ENCODE data around the gene TBC1D14.
A peak's percentile ranks its signal among the peaks of the same experiment; 100 is the strongest.

Gene TBC1D14

DNA sequence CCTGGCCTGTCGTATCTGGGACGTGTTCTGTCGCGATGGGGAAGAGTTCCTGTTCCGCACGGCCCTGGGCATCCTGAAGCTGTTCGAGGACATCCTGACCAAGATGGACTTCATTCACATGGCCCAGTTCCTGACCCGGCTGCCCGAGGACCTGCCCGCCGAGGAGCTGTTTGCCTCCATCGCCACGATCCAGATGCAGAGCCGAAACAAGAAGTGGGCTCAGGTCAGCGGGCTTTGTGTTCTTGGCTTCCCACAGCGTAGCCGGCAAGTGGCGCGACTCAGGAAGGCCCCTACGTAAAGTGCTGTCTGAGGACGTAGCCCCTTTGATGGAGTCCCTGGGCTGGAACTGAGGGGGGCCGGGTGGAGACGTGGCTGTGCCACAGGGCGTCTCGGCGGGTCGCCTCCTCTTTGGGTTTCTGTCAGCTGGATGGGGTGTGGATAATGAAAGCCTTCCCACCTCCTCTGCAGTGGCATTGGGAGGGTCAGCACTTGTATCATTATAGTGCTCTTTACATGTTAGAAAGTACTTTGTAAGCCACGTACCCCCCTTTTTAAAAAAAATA, 115.5 kb downstream of the TBC1D14 start:
- DNase-seq = no peak

- no peak for DNase-seq
Observed at GRCh38 chr4:7026107-7026506, 116.5 kb downstream of the TBC1D14 start.

DNA sequence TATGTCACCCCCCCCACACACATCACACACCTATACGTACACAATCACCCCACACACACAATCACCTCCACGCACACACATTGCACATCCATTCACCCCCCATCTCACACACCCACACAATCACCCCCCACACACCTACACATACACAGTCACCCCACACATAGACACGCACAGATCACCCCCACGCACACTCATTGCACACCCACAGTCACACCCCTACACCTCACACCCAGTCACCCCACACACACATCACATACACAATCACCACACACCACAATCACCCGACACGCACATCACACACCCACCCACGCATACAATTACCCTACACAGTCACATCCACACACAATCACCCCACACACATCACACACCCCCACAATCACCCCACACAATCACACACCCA, 117.7 kb downstream of the TBC1D14 start:
- DNase-seq = no peak

DNA sequence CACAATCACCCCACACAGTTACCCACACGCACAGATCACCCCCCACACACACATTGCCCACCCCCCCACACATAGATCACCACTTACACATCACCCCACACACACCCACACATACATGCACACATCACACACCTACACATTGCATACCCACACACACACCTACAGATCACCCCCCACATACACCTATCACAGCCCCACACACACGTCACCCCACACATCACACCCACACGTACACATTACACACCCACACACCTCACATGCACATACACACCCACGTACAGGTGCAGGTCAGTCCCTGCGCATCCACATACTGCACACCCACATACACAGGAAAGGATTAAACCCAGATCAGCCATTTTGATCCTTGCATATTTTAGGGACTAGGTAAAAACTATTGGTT, 118.3 kb downstream of the TBC1D14 start:
- no peak for DNase-seq

- DNase-seq = no peak
Observed at GRCh38 chr4:7029212-7029611, 119.6 kb downstream of the TBC1D14 start.

GRCh38 chr4:7029921-7030320, 120.3 kb downstream of the TBC1D14 start:
- DNase-seq = no peak

GRCh38 chr4:7030856-7031255, 121.2 kb downstream of the TBC1D14 start:
- DNase-seq = no peak

GRCh38 chr4:7031558-7032449, 122.2 kb downstream of the TBC1D14 start:
- DNase-seq = no peak

GRCh38 chr4:7032596-7032995, 123.0 kb downstream of the TBC1D14 start:
- DNase-seq = no peak

- no peak for DNase-seq
Observed at GRCh38 chr4:7034262-7035081, 124.8 kb downstream of the TBC1D14 start.

GRCh38 chr4:7037425-7037824, 127.8 kb downstream of the TBC1D14 start:
- DNase-seq = no peak

DNA sequence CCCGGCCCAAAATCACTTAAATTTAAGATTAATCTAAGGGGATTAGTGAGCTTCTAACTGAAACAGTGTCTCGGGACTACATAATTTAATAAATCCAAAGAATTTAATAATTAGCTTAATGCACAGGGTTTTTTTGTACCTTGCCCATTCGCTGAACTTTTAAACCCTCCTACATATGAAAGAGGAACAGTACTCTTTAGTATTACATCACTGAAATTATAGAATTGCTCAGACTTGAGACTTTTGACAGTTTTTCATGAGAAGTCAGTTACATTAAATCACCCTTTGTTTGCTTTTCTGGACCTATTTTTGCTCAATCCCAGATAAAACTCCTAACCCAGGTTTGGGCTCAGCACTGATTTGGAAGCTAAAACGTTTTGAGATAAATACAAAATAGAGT, 131.1 kb downstream of the TBC1D14 start:
- DNase-seq = no peak

- no peak for DNase-seq
Observed at GRCh38 chr4:7041246-7041645, 131.6 kb downstream of the TBC1D14 start.

- no peak for DNase-seq
Observed at GRCh38 chr4:7041801-7042502, 132.3 kb downstream of the TBC1D14 start.

- DNase-seq = peak; percentile 77
Observed at GRCh38 chr4:7042503-7043283, 133.1 kb downstream of the TBC1D14 start.

DNA sequence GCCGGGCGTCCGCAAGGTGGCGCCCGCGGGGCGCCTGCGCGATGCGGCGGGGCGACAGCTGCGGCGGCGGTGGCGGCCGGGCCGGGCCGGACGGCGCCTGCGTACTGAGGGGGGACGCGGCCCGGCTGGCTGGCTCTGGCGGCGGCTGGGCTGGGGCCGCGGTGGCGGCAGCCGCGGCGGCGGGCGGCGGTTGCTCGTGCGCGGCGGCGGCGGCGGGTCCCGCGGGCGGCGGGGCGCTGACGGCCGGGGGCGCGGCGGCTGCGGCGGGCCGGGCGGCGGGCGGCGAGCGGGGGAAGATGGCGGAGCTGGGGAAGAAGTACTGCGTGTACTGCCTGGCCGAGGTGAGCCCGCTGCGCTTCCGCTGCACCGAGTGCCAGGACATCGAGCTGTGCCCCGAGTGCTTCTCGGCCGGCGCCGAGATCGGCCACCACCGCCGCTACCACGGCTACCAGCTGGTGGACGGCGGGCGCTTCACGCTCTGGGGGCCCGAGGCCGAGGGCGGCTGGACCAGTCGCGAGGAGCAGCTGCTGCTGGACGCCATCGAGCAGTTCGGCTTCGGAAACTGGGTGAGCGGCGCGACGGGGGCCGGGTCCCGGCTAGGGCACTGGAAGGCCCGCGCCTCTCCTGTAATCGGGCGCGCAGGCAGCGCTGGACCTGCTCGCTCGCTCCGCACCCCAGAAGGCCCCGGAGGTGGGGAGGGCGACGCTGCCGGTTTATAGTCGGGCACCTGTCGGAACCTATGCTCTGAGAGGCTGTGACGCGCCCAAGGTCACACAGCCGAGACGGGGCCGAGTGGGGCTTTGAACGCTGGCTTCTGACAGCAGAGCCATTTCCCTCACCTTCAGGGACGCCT, 133.9 kb downstream of the TBC1D14 start, which contains the start of gene TADA2B:
TSS of gene TADA2B (plus strand) at position 89 of the 853 bp plus-strand sequence. CDS start at position 297, 208 bp downstream.
- DNase-seq = no peak

GRCh38 chr4:7044137-7044930, 134.7 kb downstream of the TBC1D14 start:
- DNase-seq = no peak

DNA sequence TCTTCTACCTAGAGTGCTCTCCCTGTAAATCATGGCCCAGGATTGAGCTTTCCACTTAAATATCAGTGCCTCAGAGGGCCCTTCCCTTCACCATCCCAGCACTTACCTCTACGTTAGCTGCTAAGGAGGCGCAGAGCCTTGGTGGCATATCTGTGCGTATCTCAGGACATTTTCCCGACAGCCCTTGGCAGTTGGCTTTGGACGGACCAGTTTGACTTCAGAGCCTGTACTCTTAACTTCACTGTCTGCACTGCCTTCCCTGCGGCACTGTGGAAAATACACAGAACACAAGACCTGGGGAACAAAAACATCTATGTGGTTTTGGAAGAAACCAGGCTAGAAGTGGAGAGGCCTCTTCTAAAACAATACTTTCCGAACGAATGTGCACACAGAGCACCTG, 135.9 kb downstream of the TBC1D14 start:
- DNase-seq = no peak

- DNase-seq = no peak
Observed at GRCh38 chr4:7045961-7046921, 136.6 kb downstream of the TBC1D14 start.

All from NCI-H2171 (cell line).